ENCODE data around the gene MAP3K2. TPM values are rescaled to one million over a fixed set of nuclear protein-coding genes. Genes with fewer than 3 reads are reported as not detected.

The MAP3K2 gene
- 36.6 TPM for total RNA-seq

GRCh38 chr2:127387655-127388422, at the start of gene MAP3K2:
MAP3K2 (minus strand) TSS chr2:127387975; CDS start chr2:127343129, 44,846 bp downstream.
- peaks cover 30% of the 10 kb centered on the region for H3K4me1 ChIP-seq
- intact Hi-C loops (cut with DNase I): loop anchor here (2.0 kb wide), 1 partner anchor 21 kb away; no protein-coding TSS in a partner anchor
- H3K9me3 ChIP-seq: no peaks in the 10 kb centered on the region
- no peaks in the 10 kb centered on the region for H3K36me3 ChIP-seq
- H3K27me3 ChIP-seq: no peaks in the 10 kb centered on the region
- peak within 1 kb of the TSS; percentile 100 for H3K27ac ChIP-seq
- DNase-seq (ENCODE audit: extremely low spot score in 2 of 2): peak in 1 of 2 donors; percentile 95
- peak within 1 kb of the TSS; percentile 95 to 97 for H3K4me3 ChIP-seq
- TF ChIP-seq POLR2A (IDR thresholded peaks at IDR 0.05) (peak in 1 of 2 donors; percentile 91), POLR2AphosphoS5 (IDR thresholded peaks at IDR 0.05; ENCODE audit: insufficient read depth in 1 of 2, low read depth in 1 of 2) (peak; percentile 26 to 89), CTCF (IDR thresholded peaks at IDR 0.05) (no peak)

GRCh38 chr2:127437056-127437455, 49.3 kb upstream of the MAP3K2 start:
- no peaks in the 10 kb centered on the region for H3K4me1 ChIP-seq

GRCh38 chr2:127434515-127434914, 46.7 kb upstream of the MAP3K2 start:
- TF ChIP-seq POLR2AphosphoS5 (IDR thresholded peaks at IDR 0.05; ENCODE audit: insufficient read depth in 1 of 2, low read depth in 1 of 2) (no peak), CTCF (IDR thresholded peaks at IDR 0.05) (no peak), POLR2A (IDR thresholded peaks at IDR 0.05) (no peak)
- no peaks in the 10 kb centered on the region for H3K36me3 ChIP-seq
- H3K4me1 ChIP-seq: no peaks in the 10 kb centered on the region
- H3K9me3 ChIP-seq: no peaks in the 10 kb centered on the region
- intact Hi-C loops (cut with DNase I): no loop called here
- no peak overlapping the region for H3K27ac ChIP-seq
- no peak for DNase-seq (ENCODE audit: extremely low spot score in 2 of 2)
- no peaks in the 10 kb centered on the region for H3K27me3 ChIP-seq
- H3K4me3 ChIP-seq: no peak overlapping the region

More at GRCh38 chr2:127437056-127437455, 49.3 kb upstream of the MAP3K2 start:
- H3K9me3 ChIP-seq: no peaks in the 10 kb centered on the region
- H3K4me3 ChIP-seq: no peak overlapping the region
- no peak for DNase-seq (ENCODE audit: extremely low spot score in 2 of 2)
- no peak overlapping the region for H3K27ac ChIP-seq
- no peaks in the 10 kb centered on the region for H3K36me3 ChIP-seq
- no peaks in the 10 kb centered on the region for H3K27me3 ChIP-seq
- intact Hi-C loops (cut with DNase I): no loop called here
- TF ChIP-seq POLR2AphosphoS5 (IDR thresholded peaks at IDR 0.05; ENCODE audit: insufficient read depth in 1 of 2, low read depth in 1 of 2) (no peak), POLR2A (IDR thresholded peaks at IDR 0.05) (no peak), CTCF (IDR thresholded peaks at IDR 0.05) (no peak)

GRCh38 chr2:127431408-127432023, 43.7 kb upstream of the MAP3K2 start:
- H3K4me3 ChIP-seq: no peak overlapping the region
- no peaks in the 10 kb centered on the region for H3K27me3 ChIP-seq
- intact Hi-C loops (cut with DNase I): no loop called here
- TF ChIP-seq CTCF (IDR thresholded peaks at IDR 0.05): no peak
- TF ChIP-seq POLR2AphosphoS5 (IDR thresholded peaks at IDR 0.05; ENCODE audit: insufficient read depth in 1 of 2, low read depth in 1 of 2): no peak
- no peak for TF ChIP-seq POLR2A (IDR thresholded peaks at IDR 0.05)
- no peaks in the 10 kb centered on the region for H3K36me3 ChIP-seq
- H3K9me3 ChIP-seq: no peaks in the 10 kb centered on the region
- H3K27ac ChIP-seq: no peak overlapping the region
- DNase-seq (ENCODE audit: extremely low spot score in 2 of 2): peak in 1 of 2 donors; percentile 58
- no peaks in the 10 kb centered on the region for H3K4me1 ChIP-seq
